BLaER1 treated with 17β-estradiol and CSF1 and Interleukin-3, amounts not matched to agents 10 nM and 100 nM (cell line): ENCODE results near the gene TYW3.

Source experiments
- H3K27ac ChIP-seq, 11 experiments: shearing (Covaris generic); formaldehyde crosslinking; 2 replicates each; pipeline ENCODE4 v1.8.1; 2022
- H3K27me3 ChIP-seq, 11 experiments: shearing (Covaris generic); formaldehyde crosslinking; 2 replicates each; pipeline ENCODE4 v1.8.1; 2022
- H3K36me3 ChIP-seq, 11 experiments: shearing (Covaris generic); formaldehyde crosslinking; 2 replicates each; pipeline ENCODE4 v1.8.1; 2022
- H3K4me1 ChIP-seq, 10 experiments: shearing (Covaris generic); formaldehyde crosslinking; 2 replicates each; pipeline ENCODE4 v1.8.1; 2022
- H3K4me2 ChIP-seq, 11 experiments: shearing (Covaris generic); formaldehyde crosslinking; 2 replicates each; pipeline ENCODE4 v1.8.1; 2022
- H3K4me3 ChIP-seq, 10 experiments: shearing (Covaris generic); formaldehyde crosslinking; 2 replicates each; pipeline ENCODE4 v1.8.1; 2022
- H3K9ac ChIP-seq, 11 experiments: shearing (Covaris generic); formaldehyde crosslinking; 2 replicates each; pipeline ENCODE4 v1.8.1; 2022
- H3K9me3 ChIP-seq, 11 experiments: shearing (Covaris generic); formaldehyde crosslinking; replicated peaks in 1 of 11; 2 replicates each; pipeline ENCODE4 v1.8.1; 2022
- H4K20me1 ChIP-seq, 11 experiments: shearing (Covaris generic); formaldehyde crosslinking; 2 replicates each; pipeline ENCODE4 v1.8.1; 2022
- Cebpa-rat ChIP-seq, 11 experiments: shearing (Covaris generic); IDR thresholded peaks; 2 replicates each; pipeline ENCODE4 v1.8.1; 2022

The TYW3 gene

DNA sequence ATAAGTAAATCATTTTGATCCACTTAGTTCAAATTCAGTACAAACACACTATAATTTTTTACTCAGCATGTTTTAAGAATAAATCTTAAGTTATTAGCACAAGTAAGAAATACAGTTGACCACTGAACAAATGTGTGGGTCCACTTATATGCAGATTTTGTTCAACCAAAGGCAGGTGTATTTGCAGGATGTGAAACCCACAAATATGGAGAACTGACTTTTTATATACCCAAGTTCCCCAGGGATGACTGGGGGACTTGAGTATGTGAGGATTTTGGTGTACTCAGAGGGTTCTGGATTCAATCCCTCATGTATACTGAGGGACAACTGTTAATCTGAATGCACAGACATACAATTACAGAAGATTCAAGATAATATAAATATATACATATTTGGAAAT lies 33.6 kb upstream of the TYW3 start:
- Histone ChIP-seq H3K27ac (no peak overlapping the region), H3K4me2 (no peak overlapping the region; a peak in 1 of 22 replicates), H4K20me1 (no peaks in the 10 kb centered on the region), H3K4me3 (no peak overlapping the region), H3K36me3 (peaks cover 3 to 21% (median 12%) of the 10 kb centered on the region in 11 experiments; a peak in 17 of 22 replicates), H3K4me1 (no peaks in the 10 kb centered on the region), H3K27me3 (no peaks in the 10 kb centered on the region), H3K9me3 (no peaks in the 10 kb centered on the region), H3K9ac (no peak overlapping the region)
- TF ChIP-seq Cebpa-rat (IDR thresholded peaks at IDR 0.05), result no peak

DNA sequence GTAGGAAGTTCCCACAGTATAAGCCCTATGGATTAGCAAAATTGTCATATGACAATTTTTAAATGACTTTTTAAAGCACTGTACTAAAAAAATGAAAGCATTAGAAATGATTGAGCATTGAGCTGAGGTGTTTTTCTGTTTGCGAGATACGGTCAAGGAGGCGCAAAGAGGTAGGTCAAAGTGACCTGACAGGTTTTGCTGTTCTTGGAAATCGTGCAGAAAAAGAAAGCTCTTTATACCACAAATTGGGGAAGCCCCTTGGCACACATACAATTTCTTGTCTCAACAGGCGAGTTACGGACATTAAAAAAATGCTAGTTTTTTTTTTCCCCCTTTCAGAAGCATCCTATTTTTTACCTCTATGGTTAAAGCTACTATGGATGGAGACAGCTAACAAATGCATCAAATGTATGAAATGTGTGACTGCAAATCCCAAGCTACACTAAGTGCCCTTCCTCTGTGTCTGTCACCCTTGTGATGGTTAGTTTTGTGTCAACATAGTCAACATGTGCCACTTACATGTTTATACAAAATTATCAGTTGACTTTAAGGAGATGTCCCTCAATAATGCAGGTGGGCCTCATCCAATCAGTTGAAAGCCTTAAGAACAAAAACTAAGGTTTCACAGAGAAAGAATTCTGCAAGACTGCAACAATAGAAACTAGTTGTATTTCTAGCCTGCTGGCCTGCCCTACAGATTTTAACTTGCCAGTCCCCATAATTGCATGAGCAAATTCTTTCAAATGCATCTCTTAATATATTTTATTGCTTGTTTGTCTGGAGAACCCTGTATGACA lies 29.4 kb upstream of the TYW3 start:
- Histone ChIP-seq H3K4me1 (no peaks in the 10 kb centered on the region), H3K36me3 (peaks cover 17 to 53% (median 41%) of the 10 kb centered on the region in 11 experiments), H3K4me2 (no peak overlapping the region), H4K20me1 (no peaks in the 10 kb centered on the region), H3K9ac (no peak overlapping the region), H3K9me3 (no peaks in the 10 kb centered on the region), H3K27me3 (no peaks in the 10 kb centered on the region), H3K27ac (no peak overlapping the region), H3K4me3 (no peak overlapping the region)
- TF ChIP-seq Cebpa-rat (IDR thresholded peaks at IDR 0.05), result no peak

DNA sequence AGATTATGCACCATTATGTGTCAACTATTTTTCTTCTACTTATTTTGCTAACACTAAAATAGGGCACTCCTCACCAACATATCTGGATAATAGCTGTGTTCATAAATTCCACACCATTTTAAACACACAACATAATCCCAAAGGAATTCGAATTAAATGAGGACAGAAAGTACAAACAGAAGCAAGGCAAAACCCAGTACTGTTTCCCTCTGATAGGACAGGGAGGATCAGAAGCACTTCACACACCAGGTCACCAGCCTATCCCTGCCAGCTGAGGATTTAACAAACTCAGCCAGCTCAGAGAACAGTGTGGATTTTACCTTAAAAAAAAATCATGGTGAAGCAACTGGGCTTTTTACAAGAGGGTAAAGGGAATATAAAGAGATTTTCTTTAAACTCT lies 20.1 kb upstream of the TYW3 start:
- H3K9ac ChIP-seq, result no peak overlapping the region
- H3K4me1 ChIP-seq, result no peaks in the 10 kb centered on the region
- H4K20me1 ChIP-seq, result no peaks in the 10 kb centered on the region
- H3K27ac ChIP-seq, result no peak overlapping the region
- H3K36me3 ChIP-seq, result peaks cover 42 to 98% (median 63%) of the 10 kb centered on the region in 11 experiments
- H3K4me2 ChIP-seq, result no peak overlapping the region
- no peak for TF ChIP-seq Cebpa-rat (IDR thresholded peaks at IDR 0.05)
- no peak overlapping the region for H3K4me3 ChIP-seq
- no peaks in the 10 kb centered on the region for H3K9me3 ChIP-seq
- no peaks in the 10 kb centered on the region for H3K27me3 ChIP-seq

DNA sequence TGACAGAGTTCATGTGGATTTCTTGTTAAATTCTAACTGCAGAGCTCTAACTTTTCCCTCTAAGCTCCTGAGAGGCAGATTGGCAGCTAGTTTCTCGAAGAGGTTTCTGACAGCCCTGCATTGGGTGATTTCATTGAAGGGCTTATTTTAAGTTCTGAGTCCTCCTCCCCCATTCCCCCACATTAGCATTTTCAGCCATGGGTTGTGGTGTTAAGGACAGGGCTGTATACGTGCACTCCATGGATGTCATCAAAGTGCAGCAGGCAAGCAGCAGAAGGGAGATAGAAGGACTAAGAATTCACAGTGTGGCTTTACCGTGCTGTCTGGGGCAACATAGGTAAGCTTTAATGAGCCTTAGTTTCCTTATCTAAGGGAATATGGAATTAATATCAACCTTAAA lies 19.1 kb upstream of the TYW3 start:
- no peak for TF ChIP-seq Cebpa-rat (IDR thresholded peaks at IDR 0.05)
- Histone ChIP-seq H3K27ac (no peak overlapping the region), H3K36me3 (peaks cover 48 to 98% (median 61%) of the 10 kb centered on the region in 11 experiments)

DNA sequence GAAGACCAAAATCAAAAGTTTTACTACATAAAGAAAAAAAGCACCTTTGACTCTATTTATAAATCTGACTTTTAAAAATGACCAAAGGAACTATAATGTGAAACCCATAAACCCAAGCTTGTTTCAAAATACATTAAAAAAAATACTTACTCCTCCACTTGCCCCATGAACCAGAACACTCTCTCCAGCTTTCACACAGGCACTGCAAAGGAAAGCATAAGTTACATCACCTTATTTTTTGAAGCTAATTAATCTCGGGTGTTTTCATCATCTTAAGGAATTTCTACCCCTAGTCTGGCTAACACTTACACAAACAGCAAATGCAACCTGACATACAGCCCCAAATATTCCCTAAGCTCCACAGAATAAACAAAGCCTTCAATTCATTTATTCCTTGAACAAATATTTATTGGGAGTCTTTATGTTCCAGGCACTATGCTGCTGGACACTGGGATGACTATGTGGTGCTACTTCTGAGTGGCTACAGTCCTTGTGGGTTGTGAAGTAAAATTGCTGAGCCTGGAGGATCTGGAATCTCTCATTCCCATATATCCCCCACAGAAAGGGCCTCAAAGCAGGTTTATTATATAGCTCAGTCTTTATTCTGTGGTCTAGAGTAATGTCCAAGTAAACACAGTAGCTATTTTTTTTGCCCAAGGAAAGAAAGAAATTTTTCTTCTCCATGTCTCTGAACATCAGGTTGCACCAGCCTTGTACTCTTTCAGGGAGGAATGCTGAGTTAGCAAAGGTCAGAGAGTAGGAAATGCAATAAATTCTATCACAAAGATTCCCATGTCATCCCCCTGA lies 18.3 kb upstream of the TYW3 start:
- no peaks in the 10 kb centered on the region for H3K9me3 ChIP-seq
- no peaks in the 10 kb centered on the region for H3K4me1 ChIP-seq
- H4K20me1 ChIP-seq, result no peaks in the 10 kb centered on the region
- no peak overlapping the region for H3K27ac ChIP-seq
- peaks cover 47 to 98% (median 61%) of the 10 kb centered on the region in 11 experiments for H3K36me3 ChIP-seq
- H3K4me2 ChIP-seq, result no peak overlapping the region
- no peak overlapping the region for H3K4me3 ChIP-seq
- no peak for TF ChIP-seq Cebpa-rat (IDR thresholded peaks at IDR 0.05)
- H3K9ac ChIP-seq, result no peak overlapping the region
- no peaks in the 10 kb centered on the region for H3K27me3 ChIP-seq

More for the DNA sequence above, 19.1 kb upstream of the TYW3 start:
- H3K27me3 ChIP-seq, result no peaks in the 10 kb centered on the region
- no peaks in the 10 kb centered on the region for H4K20me1 ChIP-seq
- H3K4me2 ChIP-seq, result no peak overlapping the region
- no peaks in the 10 kb centered on the region for H3K4me1 ChIP-seq
- H3K9ac ChIP-seq, result no peak overlapping the region
- no peaks in the 10 kb centered on the region for H3K9me3 ChIP-seq
- H3K4me3 ChIP-seq, result no peak overlapping the region

DNA sequence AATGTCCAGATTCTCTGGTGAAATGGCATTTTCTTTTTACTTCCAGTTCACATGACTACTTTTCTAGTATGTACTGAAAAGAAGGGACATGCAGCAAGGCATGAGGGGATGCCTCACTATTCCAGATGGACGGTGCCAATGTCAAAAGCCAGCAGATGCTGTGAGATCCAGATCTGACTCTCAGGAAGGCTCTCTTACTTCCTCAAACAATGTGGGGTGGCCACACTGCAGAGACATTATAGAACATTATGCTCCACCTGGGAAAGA lies 17.8 kb upstream of the TYW3 start:
- no peak overlapping the region for H3K9ac ChIP-seq
- H3K27ac ChIP-seq, result no peak overlapping the region
- no peak for TF ChIP-seq Cebpa-rat (IDR thresholded peaks at IDR 0.05)
- H3K27me3 ChIP-seq, result no peaks in the 10 kb centered on the region
- H3K36me3 ChIP-seq, result peaks cover 52 to 98% (median 66%) of the 10 kb centered on the region in 11 experiments
- H3K4me3 ChIP-seq, result no peak overlapping the region
- H3K9me3 ChIP-seq, result no peaks in the 10 kb centered on the region
- H3K4me2 ChIP-seq, result no peak overlapping the region
- no peaks in the 10 kb centered on the region for H4K20me1 ChIP-seq
- no peaks in the 10 kb centered on the region for H3K4me1 ChIP-seq

DNA sequence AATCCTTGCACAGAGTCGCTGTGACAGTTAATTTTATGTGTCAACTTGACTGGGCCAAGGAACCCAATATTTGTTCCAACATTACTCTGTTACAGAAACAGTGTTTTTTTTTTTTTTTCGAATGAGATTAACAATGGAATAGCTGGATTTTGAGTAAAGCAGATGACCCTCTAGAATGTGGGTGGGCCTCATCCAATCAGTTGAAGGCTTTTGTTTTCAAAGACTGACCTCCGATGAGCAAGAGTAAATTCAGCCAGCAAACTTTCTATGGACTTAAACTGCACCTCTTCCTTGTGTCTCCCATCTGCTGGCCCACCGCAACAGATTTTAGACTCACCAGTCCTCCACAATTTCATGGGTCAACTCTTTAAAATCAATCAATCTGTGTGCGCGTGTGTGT lies 17.1 kb upstream of the TYW3 start:
- Histone ChIP-seq H3K4me1 (no peaks in the 10 kb centered on the region), H3K4me2 (no peak overlapping the region), H4K20me1 (no peaks in the 10 kb centered on the region), H3K9ac (no peak overlapping the region), H3K27me3 (no peaks in the 10 kb centered on the region), H3K9me3 (no peaks in the 10 kb centered on the region), H3K27ac (no peak overlapping the region), H3K36me3 (peaks cover 53 to 98% (median 72%) of the 10 kb centered on the region in 11 experiments), H3K4me3 (no peak overlapping the region)
- no peak for TF ChIP-seq Cebpa-rat (IDR thresholded peaks at IDR 0.05)

DNA sequence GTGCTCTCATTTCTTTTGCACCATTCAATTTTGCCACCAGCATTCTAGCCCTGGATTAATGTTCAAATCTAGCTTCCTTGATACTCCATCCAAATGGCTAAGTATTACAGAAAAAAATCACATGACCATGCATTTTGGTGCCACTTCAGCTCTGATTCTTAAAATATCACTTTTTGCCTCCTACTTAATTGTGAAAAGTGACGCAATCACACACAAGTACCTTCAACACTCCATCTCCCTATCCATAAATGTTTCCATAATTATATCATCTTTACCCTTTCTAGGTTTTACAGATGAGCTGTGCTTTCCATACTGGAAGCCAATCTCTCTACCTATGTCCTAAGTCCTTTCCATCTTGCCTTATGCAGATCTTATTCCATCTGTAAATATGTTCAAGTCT lies 16.1 kb upstream of the TYW3 start:
- H3K4me2 ChIP-seq, result no peak overlapping the region
- H3K27ac ChIP-seq, result no peak overlapping the region
- no peak overlapping the region for H3K9ac ChIP-seq
- H3K4me3 ChIP-seq, result no peak overlapping the region
- H3K36me3 ChIP-seq, result peaks cover 52 to 98% (median 72%) of the 10 kb centered on the region in 11 experiments
- H4K20me1 ChIP-seq, result no peaks in the 10 kb centered on the region
- no peaks in the 10 kb centered on the region for H3K27me3 ChIP-seq
- no peaks in the 10 kb centered on the region for H3K4me1 ChIP-seq
- TF ChIP-seq Cebpa-rat (IDR thresholded peaks at IDR 0.05), result peak in 1 of 11 experiments; percentile 69; a peak in 2 of 22 replicates
- no peaks in the 10 kb centered on the region for H3K9me3 ChIP-seq

DNA sequence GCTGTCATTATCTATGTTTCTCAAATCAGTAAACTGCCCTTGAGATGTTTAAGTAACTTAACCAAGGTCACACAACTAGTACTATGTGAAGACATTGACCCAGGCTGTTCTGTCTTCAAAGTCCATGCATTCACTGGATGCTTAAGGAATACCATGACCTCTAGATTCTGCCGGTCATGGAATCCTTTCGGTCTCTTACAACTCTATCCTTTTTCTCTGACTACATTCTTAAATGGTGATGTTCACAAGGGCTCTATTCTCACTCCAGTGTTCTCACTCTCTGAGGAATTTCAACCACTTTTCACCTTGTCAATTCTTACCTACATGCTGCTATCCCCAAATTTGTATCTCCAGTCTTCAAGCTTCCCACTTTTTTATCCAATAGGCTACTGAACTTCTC lies 15.3 kb upstream of the TYW3 start:
- Histone ChIP-seq H3K9me3 (no peaks in the 10 kb centered on the region), H3K4me2 (no peak overlapping the region), H3K4me1 (no peaks in the 10 kb centered on the region), H3K27me3 (no peaks in the 10 kb centered on the region), H4K20me1 (no peaks in the 10 kb centered on the region), H3K36me3 (peaks cover 59 to 99% (median 74%) of the 10 kb centered on the region in 11 experiments), H3K4me3 (no peak overlapping the region), H3K9ac (no peak overlapping the region), H3K27ac (no peak overlapping the region)
- TF ChIP-seq Cebpa-rat (IDR thresholded peaks at IDR 0.05), result no peak
